ENCODE results near the gene A2M.

A2M gene

GRCh38 chr12:9033265-9033887 is 82.3 kb downstream of the A2M start:
- no peak for DNase-seq

GRCh38 chr12:9032202-9032964 is 83.3 kb downstream of the A2M start:
- no peak for DNase-seq

DNA sequence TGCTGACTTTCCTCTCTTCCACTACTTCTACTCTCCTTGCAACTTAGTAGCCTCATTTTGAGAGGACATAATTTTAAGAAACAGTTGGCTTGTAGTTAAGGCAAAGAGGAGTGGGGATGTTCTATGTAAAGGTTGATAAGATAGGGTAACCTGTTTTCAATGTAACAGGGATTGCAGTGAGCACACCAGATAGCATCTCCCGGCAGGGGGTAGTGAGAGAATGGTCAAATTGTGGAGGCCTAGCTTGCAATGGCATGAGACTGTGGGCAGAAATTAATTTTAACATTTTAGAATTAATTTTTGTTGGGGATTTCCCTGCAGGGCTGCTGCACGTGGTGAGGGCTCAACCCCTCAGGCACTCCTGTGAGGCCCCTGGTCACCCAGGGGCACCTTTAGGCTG is 84.9 kb downstream of the A2M start:
- no peak for DNase-seq

- peak; percentile 50 to 53 for DNase-seq
Observed at GRCh38 chr12:9027161-9028059, 88.3 kb downstream of the A2M start.

DNA sequence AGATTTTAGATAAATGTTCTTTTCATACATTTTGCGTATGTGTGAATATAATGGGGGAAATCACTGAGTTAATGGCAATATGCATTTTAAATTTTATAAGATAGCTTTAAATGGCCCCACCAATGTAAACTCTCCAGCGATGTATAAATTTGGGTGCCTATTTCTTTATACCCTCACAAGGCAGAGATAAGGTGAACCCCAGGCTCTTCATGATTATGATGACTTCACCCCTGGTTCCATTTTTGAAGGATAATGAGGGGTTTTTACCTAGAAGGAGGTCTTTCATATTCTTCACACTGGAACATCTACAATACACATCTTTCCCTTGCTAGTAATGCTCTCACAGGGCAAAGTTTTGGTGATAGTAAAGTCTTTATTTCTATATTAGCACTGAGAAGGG is 91.2 kb downstream of the A2M start:
- no peak for DNase-seq

GRCh38 chr12:9022592-9022991 is 93.1 kb downstream of the A2M start:
- no peak for DNase-seq

Data from stimulated activated CD4-positive, alpha-beta T cell treated with anti-CD3 and anti-CD28 coated beads, Interleukin-2, amount 100 ng/mL, for 48 hours (primary cell).